GM12864 (cell line): ENCODE measurements around the gene ZNF326.
A peak's percentile ranks its signal among the peaks of the same experiment; 100 is the strongest.

Experiments
- DNase-seq: peaks from one replicate; pipeline ENCODE4 v3.0.0-alpha.2; 2011; ENCODE audit warnings: low read depth
- H3K4me3 ChIP-seq: 2 replicates; pipeline ENCODE4 v1.5.1; 2011; ENCODE audit warnings: mild to moderate bottlenecking, low read depth, low read length, control low read depth
- CTCF ChIP-seq: IDR thresholded peaks from 2 replicates; pipeline ENCODE4 v1.5.1; 2011; ENCODE audit warnings: low read depth, mild to moderate bottlenecking, moderate library complexity, low read length, control low read depth, inconsistent platforms; ENCODE audit errors: missing control alignments

The ZNF326 gene

GRCh38 chr1:89998306-89998705 lies 3.4 kb downstream of the ZNF326 start:
- H3K4me3 ChIP-seq, result no peak overlapping the region
- no peak for TF ChIP-seq CTCF
- no peak for DNase-seq

- H3K4me3 ChIP-seq, result no peak overlapping the region
- no peak for TF ChIP-seq CTCF
Measured at GRCh38 chr1:89999208-89999607, 4.3 kb downstream of the ZNF326 start.

GRCh38 chr1:89999628-90000027 lies 4.7 kb downstream of the ZNF326 start:
- no peak for DNase-seq
- H3K4me3 ChIP-seq, result no peak overlapping the region
- no peak for TF ChIP-seq CTCF

More at GRCh38 chr1:89999208-89999607, 4.3 kb downstream of the ZNF326 start:
- no peak for DNase-seq

GRCh38 chr1:90000934-90001676 lies 6.2 kb downstream of the ZNF326 start:
- no peak for DNase-seq

GRCh38 chr1:90007979-90008404 lies 13.1 kb downstream of the ZNF326 start:
- TF ChIP-seq CTCF, result no peak
- no peak for DNase-seq
- H3K4me3 ChIP-seq, result no peak overlapping the region

More at GRCh38 chr1:90000934-90001676, 6.2 kb downstream of the ZNF326 start:
- H3K4me3 ChIP-seq, result no peak overlapping the region
- TF ChIP-seq CTCF, result peak; percentile 27

GRCh38 chr1:90012300-90012699 lies 17.4 kb downstream of the ZNF326 start:
- no peak for DNase-seq
- no peak for TF ChIP-seq CTCF
- H3K4me3 ChIP-seq, result no peak overlapping the region

- no peak for DNase-seq
- TF ChIP-seq CTCF, result no peak
- no peak overlapping the region for H3K4me3 ChIP-seq
Measured at GRCh38 chr1:90023691-90024090, 28.8 kb downstream of the ZNF326 start.
